Measurements from ENCODE around the gene SEMA6B.
"Not testable (repeated sequence)": the region's sequence is repeated elsewhere in the genome, so short reads cannot be mapped to it uniquely, and the experiment has no call there.

Gene SEMA6B

GRCh38 chr19:4543842-4544647, 15.4 kb downstream of the SEMA6B start:
- DNase-seq = no peak

DNA sequence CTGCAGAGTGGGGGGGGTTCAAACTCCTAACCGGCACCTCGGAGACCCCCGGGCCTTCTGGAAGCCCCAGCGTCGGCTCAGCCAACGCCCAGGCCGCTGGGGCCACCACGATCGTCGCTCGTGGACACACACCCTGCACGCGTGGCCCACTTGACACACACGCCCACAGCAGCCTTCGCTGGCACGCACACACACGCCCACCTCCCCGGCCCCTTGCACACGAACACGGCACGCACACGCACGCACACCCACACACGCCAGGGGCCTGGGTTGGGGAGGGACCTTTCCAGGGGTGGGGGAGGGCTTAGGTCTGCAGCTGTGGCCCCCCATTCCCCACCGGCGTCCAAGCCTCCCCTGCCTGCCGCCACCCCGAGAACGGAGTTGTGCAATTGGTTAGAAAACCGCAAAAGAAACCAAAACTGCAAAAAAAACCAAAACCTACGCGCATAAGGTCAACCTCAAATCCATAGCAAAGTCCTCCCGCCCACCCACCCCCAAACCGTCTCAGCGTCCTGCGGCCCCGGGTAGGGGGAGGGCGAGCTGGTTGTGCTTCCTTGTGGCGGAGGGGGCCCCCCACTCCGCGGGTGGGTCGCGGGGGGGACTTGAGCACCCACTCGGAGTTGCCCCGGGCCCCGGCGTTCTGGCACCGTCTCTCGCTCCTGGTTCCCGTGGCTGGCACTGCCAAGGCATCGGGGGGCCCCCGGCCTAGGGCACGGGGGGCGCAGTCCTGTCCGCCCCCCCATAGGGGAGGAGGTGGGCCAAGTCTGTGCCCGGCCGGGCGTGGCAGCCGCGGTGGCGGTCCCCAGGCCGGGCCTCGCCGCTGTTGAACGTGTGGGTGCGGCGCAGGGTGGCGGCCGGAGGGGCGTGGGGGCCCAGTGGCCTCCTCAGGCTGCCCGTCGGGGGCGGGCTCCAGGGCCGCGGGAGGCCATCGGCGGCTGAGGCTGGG, 16.3 kb downstream of the SEMA6B start:
- DNase-seq = no peak

DNA sequence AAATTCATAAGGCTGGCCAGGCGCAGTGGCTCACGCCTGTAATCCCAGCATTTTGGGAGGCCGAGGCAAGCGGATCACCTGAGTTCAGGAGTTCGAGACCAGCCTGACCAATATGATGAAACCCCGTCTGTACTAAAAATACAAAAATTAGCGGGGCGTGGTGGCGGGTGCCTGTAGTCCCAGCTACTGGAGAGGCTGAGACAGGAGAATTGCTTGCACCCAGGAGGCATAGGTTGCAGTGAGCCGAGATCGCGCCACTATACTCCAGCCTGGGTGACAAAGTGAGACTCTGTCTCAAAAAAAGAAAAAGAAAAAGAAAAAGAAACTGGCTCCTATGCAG, 17.7 kb downstream of the SEMA6B start:
- not testable (repeated sequence) for DNase-seq

GRCh38 chr19:4541114-4541805, 18.2 kb downstream of the SEMA6B start:
- no peak for DNase-seq

DNA sequence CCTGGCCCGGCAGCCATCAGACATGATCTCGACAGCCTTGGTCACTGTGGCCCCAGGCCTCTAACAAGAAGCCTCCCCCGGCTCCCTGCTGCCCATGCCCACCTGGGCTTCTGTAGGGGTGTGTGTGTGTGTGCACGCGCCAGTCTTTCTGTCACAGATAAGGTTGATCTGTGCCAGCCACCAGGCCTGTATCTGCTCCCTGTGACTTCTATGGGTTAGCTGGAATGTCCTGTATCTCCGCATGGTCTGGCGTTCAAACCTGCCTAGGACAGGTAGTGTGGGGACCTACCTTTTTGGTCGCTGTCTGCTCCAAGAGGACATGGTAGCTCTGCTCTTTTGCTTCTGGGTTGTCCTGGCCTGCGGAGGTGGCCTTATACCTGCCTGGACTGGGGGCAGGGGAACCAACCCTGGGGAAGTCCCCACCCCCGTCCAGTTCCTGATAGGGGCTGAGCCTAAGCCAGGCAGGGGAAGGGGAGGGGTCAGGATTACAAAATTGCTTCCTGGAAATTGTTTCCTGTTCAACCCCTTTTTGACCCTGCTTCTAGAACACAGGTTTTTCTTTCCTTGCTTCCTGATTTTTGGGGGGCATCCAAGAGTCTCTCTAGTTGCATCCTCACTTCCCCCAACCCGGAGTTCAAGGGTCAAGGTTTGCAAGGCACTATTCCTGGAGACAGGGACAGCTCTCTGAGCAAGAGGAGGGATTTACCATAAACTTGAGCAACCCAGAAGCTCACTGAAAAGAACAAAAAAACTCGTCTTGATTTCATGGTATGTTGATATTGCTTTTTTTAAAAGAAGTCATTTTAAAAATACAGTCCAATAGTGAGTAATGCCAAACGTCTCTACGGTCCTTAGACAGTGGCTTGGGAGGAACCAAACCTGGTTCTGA, 19.5 kb downstream of the SEMA6B start, which contains the start of gene LRG1:
LRG1 (minus strand) TSS at position 344 of the 889 bp plus-strand sequence; CDS start at position 321, 23 bp downstream.
- DNase-seq = no peak

GRCh38 chr19:4539169-4539692, 20.3 kb downstream of the SEMA6B start:
- no peak for DNase-seq

- no peak for DNase-seq
Measured at GRCh38 chr19:4538601-4538954, 20.9 kb downstream of the SEMA6B start.

DNA sequence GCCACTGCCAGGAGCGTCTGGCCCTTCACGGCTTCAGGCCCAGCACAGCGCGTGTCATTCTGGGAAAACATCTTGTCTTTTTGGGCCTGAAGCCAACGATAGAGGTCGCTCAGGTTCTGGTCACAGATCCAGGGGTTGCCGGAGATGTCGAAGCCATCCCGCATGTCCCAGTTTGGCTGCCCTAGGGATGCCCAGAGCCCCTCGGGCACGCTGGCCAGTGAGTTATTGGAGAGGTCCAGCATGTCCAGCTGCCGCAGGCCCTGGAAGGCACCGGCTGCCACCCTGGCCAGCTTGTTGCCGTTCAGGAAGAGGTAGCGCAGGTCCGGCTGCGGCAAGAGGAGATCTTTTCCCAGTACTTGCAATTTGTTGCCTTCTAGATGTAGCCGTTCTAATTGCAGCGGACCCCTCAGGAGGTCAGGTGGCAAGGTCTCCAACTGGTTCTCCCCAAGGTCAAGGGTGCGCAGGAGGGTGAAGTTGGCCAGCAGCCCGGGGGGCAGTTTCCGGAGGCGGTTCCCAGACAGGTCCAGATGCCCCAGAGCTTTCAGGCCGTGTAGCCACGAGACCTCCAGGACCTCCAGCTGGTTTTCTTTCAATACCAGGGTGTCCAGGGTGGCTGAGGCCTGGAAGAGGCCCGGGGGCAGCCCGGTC, 21.4 kb downstream of the SEMA6B start:
- no peak for DNase-seq

GRCh38 chr19:4536798-4537197, 22.7 kb downstream of the SEMA6B start:
- no peak for DNase-seq

GRCh38 chr19:4534836-4535658, 24.4 kb downstream of the SEMA6B start, which contains the start of gene PLIN5:
Gene PLIN5, minus strand, starts transcription at chr19:4535224. Its CDS starts 1,150 bp downstream, at chr19:4534074.
- DNase-seq = peak; percentile 24 to 30

DNA sequence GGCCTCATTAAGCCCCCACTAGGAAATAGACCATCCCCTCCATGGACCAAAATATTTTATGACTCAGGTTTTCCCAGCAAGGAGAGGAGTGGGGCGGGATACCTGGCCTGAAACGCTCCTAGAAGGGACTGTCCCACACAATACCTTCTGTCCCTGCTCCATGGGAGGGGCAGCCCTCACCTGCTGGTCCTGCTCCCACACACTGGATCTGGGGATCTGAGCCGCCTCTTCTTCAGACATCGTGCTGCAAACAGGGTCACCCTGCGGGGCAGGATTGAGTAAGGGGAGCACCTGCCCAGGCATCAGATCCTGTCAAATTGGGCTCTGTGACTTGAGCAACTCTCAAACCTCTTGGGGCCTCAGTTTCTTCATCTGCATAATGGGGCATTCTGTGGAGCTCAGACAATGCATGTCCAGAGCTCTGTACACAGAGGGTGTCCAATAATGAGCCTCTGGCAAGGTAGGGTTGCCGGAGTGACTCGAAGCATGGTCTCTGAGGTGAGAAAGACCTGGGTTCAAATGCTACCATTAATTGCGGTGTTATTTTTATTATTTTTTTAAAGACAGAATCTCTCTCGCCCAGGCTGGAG, 25.6 kb downstream of the SEMA6B start:
- no peak for DNase-seq

GRCh38 chr19:4533334-4533733, 26.1 kb downstream of the SEMA6B start:
- DNase-seq = no peak

DNA sequence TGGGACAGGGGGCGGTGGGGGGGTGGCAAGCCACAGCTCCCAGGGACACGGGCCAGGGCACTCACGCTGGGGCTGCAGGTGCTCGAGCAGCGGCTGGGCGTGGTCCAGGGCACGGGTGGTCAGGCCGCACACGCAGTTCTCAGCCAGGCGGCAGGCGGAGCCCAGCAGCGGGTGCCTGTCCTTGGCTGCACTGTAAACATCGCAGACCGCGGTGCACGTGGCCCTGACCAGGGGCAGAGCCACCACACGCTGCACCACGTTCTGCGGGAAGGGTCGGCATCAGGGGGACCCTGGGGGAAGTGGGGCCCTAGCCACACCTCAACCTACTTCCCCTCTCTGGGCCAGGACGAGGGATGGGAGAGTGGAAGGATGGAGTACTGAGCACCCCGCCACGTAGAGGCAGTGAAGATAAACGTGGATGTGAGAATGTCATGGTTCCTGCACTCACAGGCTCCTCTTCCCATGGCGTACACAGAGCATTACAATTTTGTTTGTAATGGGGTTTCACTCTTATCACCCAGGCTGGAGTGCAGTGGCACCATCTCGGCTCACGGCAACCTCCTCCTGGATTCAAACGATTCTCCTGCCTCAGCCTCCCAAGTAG, 27.8 kb downstream of the SEMA6B start:
- no peak for DNase-seq

GRCh38 chr19:4529924-4530522, 29.5 kb downstream of the SEMA6B start:
- no peak for DNase-seq

DNA sequence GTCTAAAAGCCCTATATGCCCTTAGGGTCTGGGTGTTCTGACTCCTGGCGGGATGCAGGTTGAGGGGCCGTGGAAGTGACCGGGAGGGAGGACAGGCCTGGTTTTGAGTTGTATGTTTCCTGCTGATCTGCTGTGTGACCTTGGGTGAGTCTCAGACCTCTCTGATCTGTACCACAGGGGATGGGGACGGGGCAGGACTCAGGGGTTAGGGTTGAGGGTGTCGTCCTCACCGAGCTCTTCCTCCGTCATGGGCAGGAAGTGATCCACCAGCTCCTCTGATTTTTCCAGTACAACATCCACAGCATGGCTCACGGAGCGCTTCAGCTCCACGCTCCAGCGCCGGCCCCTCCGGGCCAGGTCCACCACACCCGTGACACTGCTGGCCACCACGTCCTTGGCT, 30.6 kb downstream of the SEMA6B start:
- DNase-seq = no peak

DNA sequence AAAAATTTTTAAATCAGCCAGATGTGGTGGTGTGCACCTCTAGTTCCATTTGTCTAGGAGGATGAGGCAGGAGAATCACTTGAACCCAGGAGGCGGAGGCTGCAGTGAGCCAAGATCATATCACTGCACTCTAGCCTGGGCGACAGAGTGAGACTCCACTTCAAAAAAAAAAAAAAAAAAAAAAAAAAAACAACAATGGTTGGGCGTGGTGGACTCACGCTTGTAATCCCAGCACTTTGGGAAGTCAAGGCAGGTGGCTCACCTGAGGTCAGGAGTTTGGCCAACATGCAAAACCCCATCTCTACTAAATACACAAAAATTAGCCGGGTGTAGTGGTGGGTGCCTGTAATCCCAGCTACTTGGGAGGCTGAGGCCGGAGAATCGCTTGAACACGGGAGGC, 32.1 kb downstream of the SEMA6B start:
- DNase-seq = not testable (repeated sequence)

DNA sequence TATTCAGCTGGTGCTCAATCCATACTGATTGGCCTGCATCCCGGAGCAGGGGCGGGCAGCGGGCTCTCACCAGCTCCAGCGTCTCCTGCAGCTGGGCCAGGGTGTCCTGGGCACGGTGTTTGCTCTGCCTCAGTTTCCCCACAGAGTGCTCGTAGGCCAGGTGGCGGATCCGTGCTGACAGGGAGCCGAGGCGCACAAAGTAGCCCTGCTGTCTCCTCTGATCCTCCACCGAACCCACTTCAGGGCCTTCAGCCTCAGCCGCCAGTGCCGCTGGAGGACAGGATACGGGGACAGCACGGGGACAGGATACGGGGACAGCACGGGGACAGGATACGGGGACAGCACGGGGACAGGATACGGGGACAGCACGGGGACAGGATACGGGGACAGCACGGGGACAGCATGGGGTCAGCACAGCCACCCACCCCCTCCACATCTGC, 33.9 kb downstream of the SEMA6B start:
- no peak for DNase-seq

DNA sequence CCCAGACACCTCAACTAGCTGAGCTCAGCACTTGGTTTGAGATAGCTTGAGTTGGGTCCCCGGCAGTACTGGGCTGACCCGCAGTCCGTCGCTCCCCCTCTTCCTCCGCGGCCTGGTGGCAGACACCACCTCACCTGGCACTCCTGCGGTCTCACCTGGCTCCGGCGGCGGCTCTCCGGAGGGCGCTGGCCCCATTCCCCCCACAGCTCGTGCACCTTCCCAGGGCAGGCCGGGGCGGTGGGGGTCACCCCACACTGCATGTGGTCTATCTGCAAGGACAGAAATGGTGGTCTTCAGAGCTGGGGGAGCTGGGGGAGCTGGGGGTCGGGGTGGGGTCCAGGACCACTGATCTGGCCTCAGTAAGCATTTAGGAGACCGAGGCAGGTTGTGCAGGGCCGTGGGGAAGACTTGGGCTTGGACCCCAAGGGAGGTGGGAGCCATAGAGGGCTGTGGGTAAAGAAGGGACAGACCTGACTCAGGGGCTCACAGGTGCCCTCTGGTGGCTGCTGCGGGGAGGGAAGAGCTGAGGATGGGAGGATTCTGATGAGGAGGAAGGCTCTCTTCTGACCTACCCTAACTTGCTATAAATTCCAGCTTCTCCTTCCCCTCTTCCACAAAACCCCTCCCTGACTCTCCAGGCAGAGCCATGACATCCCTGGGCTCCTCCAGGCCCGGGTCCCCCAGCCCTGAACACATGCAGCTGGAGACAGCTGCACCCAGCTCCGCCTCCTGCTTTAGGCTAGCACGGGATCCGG, 34.5 kb downstream of the SEMA6B start:
- peak; percentile 68 to 71 for DNase-seq
